Colon (tissue), 2 donors: ENCODE results near the gene RRP1.

Source experiments
- FAIRE-seq: peaks from 2 replicates; lab custom pipeline; 2012; peaks lifted over from hg19 to GRCh38; lab: Jason Lieb, UNC
- donor health status: control.
- donor health status: control.

RRP1 gene

DNA sequence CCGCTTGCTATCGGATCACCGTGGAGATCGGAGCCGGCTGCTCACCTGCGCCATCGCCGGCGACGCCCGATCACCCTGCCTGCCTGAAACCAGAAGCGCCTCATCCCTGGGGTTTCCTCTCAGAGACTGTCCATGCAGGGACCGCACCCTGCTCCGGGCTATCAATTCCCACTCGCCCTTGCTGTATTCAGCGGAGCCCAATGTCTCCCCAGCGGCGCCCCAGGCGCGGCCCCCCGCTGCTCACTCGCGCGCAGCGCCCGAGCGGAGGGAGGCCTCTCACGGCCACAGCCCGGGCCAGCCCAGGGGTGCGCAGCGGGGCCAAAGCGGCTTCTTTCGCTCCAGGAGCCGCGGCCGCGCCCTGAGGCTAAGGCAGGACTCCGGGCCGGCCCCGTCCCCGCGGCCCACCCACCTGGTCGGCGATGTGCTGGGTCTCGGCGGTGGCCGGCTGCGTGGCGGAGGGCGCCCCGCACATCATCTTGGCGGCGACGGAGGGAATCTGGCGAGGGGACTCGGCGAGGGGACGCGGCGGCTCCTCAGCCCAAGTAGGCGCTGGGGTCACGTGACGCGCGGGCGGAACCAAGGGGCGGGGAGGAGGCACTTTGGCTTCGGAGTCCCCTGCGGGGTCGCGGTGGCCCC lies 13.5 kb upstream of the RRP1 start, which contains the start of gene CSTB:
Gene CSTB, minus strand, starts transcription at position 514 of the 636 bp plus-strand sequence. Its CDS starts 39 bp downstream, at position 475.
- no peak for FAIRE-seq

DNA sequence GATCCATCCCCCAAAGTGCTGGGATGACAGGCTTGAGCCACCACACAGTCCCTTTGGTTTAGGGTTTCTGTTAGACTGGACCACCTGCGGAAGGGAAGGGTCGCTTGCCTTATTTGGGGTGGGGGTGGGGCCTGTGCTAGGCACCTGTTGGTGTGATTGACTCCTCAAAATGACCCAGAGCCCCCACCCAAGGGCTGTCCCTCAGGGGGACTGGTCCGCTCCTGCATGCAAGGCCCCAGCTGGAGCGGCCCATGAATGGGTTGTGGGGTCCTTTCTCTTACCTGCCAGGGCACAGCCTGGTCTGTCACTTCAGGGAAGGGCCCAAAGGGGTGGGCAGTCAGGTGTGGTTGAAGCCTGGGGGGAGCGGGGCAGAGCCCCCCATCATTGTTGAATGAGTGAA lies 11.4 kb upstream of the RRP1 start:
- no peak for FAIRE-seq

DNA sequence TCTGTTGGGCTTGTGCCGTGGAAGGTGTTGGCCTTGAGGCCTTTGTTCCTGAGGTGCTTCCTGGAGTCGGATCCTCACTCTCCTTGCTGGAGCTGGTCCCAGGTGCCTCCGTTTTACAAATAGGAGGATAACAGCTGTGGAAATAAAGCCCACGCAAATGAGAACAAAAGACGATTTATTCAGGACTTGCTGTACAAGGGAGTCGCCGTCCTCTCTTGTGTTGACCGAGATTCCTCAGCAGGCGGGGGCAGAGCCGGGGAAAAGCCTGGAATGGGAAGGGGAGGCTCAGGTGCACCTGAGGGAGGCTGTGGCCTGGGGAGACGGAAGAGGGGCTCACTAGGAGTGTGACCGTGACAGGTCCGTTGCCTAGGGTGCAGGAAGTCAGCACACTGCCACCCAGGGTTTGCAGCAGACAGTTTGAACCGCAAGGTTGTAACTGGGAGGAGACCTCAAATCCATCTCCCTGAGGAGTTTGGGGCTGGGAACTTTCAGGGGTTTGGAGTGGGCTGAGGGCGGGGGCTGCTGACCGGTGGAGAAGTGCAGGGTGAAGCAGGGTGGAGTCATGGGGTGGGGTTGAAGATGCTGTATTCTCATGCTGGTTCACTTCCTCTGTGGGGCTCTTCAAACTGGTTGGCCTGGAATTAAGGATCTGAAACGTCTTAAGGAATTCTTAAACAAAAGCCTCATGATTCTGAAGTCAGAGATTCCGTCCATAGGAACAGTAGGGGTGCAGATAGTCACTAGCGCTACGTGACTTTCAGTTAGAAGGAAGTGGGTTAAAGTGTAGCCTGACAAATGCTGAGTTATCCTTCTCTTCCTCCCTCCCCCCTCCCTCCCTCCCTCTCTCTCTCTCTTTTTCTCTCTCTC lies 10.7 kb upstream of the RRP1 start:
- FAIRE-seq = no peak

DNA sequence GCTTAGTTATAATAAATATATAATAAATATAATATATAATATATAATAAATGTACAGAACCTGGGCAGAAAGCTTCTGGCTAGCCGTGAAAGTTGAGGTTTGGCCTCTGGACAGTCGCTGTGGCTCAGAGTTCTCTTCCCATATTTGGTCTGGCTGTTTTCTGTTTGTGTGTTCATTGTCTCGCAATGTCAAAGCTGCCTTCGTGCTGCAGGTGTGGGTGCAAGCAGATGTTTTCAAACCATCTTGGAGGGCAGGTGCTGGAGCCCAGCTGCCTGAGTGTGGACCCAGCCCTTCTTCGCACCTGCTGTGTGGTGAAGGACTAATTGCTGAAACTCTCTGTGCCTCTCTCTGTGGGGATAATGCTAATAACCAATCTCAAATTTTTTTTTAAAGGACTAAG lies 9.7 kb upstream of the RRP1 start:
- FAIRE-seq = no peak

DNA sequence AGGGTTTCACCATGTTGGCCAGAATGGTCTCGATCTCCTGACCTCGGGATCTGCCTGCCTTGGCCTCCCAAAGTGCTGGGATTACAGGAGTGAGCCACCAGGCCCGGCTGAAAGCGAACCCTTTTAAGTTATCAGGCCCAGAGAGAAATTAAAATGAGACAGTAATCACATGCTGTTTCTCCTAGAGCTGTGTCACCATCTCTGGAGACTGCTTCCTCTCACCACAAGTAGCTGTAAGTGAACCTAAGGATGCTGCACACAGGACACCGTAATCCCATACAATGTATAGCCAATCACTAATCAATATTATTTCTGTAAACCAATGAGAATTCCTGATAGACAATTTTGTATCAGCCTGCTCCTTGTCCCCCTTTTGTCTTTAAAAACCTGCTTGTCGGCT lies 7.5 kb upstream of the RRP1 start:
- no peak for FAIRE-seq

DNA sequence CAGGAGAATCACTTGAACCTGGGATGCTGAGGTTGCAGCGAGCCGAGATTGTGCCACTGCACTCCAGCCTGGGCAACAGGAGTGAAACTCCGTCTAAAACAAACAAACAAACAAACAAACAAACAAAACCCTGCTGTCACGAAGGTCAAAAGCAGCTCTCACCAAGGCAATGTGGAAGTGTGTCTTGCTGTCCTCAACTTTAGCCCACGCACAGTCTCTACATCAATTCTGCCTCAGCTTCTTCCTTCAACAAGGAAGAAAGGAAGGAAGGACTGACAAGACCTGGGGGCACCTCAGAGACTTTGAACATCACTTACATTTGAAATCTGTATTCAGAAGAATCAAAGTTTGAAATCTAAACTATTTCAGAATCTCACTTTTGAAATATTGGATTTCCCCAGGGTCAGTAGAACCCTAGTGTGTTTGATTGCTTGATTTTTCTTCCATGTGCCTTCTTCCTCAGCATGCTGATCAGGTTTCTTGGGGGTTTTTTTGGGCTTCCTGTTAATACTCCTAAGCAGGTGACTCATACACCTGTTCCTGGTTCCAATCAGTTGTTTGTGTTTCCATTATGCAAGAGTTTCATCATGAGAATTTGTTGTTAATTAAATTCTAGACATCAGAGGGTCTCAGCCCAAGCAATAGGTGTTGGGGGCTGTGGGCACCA lies 6.8 kb upstream of the RRP1 start:
- no peak for FAIRE-seq

DNA sequence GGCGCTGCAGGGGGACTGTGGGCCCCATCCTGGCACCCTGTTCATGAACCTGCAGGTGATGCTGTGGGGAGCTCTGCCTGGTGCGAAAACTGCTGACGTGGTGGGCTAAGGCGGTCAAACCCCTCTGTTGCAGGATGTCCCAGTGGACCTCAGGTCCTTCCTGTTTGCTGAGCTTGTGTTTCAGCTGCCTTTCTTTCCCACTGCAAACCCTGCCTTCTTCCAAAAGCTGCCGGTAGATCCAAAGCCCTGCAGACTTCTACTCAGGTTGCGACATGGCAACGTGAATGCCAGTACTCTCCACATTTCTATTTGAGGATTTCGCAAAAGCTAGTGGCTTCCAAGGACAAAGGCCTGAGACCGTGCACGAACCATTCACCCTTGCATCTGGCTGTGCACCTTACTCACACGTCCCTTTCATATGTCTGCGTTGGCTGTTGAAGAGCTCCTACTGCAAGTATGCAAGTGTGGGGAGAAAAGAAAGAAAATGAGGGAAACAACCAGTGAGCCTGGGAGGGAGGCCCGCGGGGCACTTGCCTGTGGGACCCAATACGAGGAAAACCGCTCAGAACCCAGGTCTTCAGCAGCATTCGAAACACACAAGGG lies 6.2 kb upstream of the RRP1 start:
- no peak for FAIRE-seq

DNA sequence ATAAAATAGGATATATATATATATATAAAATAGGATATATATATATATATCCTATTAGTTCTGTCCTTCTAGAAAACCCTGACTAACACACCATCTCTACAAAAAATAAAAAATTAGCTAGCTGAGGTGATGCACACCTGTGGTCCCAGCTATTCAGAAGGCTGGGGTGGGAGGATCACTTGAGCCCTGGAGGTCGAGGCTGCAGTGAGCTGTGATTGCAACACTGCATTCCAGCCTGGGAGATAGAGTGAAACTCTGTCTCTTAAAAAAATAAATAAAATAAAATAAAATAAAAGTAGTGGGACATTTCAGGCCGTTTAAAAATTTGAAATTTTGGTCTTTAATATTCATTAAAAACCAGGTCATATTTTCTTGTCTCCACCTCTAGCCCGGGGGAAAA lies 4.2 kb upstream of the RRP1 start:
- no peak for FAIRE-seq

DNA sequence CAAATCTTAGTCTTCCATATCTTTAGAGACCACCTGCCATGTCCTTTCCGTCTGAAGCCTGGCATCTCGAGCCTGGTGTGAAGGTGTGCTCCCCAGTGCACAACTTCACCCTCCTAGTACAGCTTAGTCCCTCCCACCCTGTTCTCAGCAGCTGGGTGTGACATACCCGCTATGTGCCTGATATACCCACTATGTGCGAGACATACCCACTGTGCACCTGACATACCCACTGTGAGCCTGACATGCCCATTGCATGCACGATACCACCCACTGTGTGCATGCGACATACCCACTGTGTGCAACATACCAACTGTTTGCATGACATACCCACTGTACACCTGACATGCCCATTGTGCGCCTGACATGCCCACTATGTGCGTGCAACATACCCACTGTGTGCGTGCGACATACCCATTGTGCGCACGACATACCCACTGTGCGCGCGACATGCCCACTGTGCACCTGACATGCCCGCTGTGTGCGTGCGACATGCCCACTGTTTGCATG lies 3.0 kb upstream of the RRP1 start:
- no peak for FAIRE-seq

DNA sequence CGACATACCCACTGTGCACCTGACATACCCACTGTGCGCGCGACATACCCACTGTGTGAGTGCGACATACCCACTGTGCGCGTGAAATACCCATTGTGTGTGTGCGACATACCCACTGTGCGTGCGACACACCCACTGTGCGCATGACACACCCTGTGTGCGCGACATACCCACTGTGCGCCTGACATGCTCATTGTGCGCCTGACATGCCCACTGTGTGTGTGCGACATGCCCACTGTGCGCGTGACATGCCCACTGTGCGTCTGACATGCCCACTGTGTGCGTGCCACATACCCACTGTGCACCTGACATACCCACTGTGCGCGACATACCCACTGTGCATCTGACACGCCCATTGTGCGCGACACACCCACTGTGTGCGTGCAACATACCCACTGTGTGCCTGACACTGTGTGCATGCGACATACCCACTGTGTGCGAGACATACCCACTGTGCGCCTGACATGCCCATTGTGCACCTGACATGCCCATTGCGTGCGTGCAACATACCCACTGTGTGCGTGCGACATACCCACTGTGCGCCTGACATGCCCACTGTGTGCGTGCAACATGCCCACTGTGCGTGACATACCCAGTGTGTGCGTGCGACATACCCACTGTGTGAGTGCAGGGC lies 2.5 kb upstream of the RRP1 start:
- FAIRE-seq = no peak

DNA sequence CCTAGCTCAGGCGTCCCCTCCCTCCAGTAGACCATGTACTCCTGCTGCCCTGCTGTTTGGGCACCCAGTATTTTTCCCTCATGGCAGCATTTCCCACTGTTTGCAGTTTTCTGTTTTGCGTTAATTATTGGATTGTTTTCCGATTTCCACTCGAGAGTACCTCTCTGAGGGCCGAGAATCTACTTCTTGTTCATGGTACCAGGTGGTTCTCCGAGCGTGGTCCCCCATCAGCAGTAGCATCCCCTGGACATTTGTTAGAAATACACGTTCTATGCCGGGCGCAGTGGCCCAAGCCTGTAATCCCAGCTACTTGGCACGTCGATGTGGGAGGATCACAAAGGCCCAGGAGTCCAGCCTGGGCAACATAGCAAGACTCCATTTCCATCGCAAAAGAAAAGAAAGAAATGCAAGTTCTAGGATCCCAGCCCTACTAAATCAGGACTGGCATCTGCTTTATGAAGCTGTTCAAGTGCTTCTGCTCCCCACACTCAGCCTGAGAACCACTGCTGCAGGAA lies 690 bp downstream of the RRP1 start:
- FAIRE-seq = no peak

DNA sequence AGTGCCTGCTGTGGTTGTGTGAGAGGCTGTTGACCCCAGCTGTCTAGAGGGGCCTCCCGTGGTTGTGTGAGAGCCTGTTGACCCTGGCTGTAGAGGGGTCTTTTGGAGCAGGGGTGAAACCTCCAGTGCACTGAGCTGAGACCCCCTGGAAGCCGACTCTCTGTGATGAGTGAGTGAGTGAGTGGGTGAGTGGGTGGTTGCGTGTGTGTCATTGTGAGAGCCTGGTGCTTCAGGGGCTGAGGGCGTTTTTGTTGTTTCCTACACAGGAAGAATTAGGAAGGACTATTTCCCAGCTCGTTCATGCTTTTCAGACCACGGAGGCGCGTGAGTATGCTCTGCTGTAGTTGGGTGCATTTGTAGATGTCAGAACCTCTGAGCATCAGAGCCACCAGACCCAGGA lies 3.0 kb downstream of the RRP1 start:
- FAIRE-seq = no peak

DNA sequence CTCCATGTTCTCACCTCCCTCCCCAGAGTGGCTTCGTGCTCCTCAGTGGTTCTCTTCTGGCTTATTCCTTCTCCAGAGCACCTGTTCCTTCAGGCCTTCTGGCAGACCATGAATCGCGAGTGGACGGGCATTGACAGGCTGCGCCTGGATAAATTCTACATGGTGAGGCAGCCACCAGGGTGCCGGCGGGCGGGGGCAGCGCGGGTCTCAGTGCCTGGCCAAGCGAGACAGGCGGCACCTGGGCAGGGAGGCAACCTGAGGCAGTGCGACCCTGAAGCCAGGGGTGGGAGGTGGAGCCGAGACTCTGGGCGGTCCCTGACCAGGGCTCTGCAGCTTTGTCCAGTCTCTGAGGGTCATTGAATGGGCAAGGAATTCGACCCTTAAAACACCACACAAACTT lies 3.9 kb downstream of the RRP1 start:
- FAIRE-seq = no peak

DNA sequence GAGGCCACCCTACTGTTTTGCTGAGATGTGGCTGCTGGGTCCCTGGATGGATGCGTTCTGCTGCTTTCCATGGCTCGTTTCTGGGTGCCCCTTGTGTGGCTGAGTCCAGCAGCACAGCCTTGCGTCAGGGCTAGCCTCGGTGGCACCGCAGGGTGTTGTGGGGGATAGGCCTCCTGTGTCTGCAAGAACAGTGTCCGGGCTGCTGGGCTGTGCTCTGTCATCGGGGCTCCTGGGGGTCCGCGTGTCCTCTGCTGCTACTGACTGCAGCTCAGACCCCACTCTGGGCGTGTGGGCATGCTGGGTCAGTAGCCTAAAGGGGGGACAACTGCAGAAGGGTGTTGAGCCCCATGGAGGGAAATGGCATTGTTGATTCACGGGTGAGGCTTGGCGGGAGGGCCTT lies 4.9 kb downstream of the RRP1 start:
- no peak for FAIRE-seq

DNA sequence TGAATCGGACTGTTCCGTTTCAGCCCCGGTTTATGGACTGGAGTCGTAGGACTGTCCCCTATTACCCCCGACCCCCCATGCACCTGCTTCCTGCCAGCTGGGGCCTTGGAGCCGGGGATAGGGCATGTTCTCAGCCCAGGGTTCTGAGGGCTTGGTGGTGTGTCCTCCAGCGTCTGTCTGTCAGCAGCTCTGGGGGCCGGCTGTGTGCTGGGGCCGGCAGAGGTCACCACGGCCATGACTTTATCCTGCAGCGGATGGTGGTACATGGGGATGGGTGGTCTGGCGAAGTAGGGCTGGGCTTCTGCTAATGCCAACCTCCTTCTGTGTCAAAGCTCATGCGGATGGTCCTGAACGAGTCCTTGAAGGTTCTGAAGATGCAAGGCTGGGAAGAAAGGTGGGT lies 5.5 kb downstream of the RRP1 start:
- no peak for FAIRE-seq

DNA sequence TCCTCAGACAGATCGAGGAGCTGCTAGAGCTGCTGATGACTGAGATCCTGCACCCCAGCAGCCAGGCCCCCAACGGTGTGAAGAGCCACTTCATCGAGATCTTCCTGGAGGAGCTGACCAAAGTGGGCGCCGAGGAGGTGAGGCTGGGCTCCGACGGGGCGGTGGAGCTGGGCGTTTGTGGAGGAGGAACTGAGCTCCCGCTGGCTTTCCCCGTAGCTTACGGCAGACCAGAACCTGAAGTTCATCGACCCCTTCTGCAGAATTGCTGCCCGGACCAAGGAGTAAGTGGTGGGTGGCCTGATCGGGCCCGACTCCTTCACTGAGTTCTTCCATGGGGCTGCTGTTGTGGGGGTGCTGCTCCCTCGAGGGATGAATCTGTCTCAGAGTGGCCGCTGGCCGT lies 8.0 kb downstream of the RRP1 start:
- FAIRE-seq = no peak

DNA sequence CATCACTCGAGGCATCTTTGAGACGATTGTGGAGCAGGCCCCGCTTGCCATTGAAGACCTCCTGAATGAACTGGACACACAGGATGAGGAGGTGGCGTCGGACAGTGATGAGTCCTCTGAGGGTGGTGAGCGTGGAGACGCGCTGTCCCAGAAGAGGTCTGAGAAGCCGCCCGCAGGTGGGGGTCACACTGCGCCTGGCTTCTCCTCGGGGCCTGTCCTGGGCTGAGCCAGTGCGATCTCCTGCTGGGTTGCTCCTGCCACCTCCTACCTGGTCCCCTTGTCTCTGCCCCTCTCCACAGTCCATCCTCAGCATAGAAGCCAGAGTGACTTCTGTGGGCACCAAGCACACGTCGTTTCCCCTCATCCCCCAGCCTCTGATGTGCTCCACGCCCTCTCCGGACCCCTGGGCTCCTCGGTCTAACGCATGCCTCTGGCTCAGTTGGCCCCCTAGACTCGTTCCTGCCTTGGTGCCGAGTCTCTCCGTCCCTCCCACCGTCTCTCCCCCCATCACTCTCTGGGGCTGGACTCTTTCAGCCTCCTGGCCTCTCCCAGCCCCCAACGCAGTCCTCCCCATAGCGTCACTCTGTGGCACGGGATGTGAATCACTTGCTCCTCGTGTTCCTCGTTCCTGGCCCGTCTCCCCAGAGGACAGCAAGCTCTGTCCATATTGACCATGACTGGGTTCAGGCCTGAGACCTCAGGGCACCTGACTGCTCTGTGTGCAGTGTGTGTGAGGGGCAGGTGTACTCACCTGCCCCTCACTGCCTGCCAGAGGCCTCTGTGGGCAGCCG lies 8.7 kb downstream of the RRP1 start:
- no peak for FAIRE-seq

DNA sequence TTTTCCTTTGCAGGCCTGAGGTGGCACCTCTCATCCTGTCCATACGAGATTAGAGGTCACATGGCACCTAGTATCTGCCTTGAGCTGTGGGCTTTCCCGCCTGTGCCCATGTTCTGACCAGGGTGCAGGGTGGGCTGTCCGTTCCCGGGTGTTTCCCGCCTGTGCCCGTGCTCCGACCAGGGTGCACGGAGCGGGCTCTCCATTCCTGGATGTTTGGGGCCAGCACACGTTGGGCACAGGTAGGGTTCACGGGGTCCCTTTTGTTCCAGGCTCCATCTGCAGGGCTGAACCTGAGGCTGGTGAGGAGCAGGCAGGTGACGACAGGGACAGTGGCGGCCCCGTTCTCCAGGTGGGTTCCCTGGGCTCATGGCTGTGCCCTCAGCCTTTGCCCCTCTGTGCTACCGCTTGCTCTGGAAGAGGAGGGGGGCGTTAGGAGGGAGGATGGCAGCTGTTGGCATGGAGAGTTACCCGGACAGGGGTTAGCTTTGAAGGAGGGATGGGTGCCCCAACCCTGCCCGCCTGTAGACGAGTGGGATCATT lies 10.0 kb downstream of the RRP1 start:
- no peak for FAIRE-seq

DNA sequence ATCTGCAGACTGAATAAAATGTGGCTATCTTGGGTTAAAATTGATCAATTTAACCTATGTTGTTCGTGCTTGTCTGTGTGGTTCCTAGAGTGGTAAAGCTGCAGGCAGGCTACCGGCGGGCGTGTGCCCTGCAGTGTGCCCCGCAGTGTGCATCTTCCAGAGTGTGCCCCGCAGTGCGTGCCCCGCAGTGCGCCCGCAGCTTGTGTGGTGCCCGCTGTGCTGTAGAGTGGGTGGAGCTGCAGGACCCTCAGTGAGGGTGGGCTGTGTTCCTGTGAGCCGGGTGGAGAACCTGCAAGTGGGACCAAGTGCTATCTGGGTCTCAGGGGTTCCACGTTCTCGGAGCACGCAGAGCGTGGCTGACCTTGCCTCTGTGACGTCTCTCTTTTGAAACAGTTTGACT lies 10.7 kb downstream of the RRP1 start:
- no peak for FAIRE-seq

DNA sequence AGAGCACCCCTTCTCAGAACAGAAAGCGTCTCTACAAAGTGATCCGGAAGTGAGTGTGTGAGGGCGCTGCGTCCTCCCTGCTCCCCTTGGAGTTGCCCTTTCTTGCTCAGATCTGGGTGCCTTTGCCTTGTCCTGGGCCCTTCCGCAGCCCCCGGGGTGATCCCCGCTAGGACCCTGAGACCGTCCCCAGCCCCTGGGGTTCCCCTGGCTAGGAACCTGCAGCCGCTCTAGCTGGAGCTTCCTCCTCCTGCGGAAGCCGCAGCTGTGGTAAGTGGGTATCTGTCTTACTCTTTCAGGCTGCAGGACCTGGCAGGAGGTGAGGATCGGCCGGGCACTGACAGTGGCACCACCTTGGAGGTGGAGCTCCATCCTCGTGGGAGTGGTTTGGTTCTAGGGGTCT lies 11.2 kb downstream of the RRP1 start:
- no peak for FAIRE-seq
